AG09319 (cell line): ENCODE measurements around the gene OTUD6A.

Experiments
- DNase-seq: peaks from one replicate; pipeline ENCODE4 v3.0.0-alpha.2; 2010; ENCODE audit warnings: low read depth; ENCODE audit errors: extremely low read depth
- TF ChIP-seq, protein P1 (sequence below): IDR thresholded peaks from 2 replicates; pipeline ENCODE4 v1.5.1; 2011; ENCODE audit warnings: low read depth, mild to moderate bottlenecking, inconsistent platforms, low read length, moderate library complexity

The OTUD6A gene, protein sequence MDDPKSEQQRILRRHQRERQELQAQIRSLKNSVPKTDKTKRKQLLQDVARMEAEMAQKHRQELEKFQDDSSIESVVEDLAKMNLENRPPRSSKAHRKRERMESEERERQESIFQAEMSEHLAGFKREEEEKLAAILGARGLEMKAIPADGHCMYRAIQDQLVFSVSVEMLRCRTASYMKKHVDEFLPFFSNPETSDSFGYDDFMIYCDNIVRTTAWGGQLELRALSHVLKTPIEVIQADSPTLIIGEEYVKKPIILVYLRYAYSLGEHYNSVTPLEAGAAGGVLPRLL

DNA sequence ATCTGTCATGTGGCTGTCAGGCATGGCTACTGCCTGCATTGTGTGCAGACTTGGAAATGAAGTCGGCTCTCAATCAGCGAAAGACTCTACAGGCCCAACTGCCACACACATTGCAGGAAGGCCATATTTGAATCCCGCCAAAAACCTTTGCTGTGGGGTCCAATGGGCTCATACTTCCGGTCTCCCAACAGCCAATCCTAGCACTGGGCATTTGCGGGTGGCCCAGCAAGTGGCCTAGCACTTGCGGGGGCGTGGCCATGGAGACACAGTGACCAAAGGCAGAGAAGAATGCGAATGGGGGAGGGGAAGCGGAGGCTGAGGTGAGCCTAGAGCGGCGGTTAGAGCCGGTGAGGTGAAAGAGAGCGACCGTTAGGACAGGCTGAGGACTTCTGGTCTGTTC, at the start of gene OTUD6A:
Gene OTUD6A, plus strand, starts transcription at position 382 of the 400 bp plus-strand sequence. CDS start 68 bp downstream, outside the sequence.
- TF ChIP-seq, protein P1, sequence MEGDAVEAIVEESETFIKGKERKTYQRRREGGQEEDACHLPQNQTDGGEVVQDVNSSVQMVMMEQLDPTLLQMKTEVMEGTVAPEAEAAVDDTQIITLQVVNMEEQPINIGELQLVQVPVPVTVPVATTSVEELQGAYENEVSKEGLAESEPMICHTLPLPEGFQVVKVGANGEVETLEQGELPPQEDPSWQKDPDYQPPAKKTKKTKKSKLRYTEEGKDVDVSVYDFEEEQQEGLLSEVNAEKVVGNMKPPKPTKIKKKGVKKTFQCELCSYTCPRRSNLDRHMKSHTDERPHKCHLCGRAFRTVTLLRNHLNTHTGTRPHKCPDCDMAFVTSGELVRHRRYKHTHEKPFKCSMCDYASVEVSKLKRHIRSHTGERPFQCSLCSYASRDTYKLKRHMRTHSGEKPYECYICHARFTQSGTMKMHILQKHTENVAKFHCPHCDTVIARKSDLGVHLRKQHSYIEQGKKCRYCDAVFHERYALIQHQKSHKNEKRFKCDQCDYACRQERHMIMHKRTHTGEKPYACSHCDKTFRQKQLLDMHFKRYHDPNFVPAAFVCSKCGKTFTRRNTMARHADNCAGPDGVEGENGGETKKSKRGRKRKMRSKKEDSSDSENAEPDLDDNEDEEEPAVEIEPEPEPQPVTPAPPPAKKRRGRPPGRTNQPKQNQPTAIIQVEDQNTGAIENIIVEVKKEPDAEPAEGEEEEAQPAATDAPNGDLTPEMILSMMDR: no peak
- no peak for DNase-seq

DNA sequence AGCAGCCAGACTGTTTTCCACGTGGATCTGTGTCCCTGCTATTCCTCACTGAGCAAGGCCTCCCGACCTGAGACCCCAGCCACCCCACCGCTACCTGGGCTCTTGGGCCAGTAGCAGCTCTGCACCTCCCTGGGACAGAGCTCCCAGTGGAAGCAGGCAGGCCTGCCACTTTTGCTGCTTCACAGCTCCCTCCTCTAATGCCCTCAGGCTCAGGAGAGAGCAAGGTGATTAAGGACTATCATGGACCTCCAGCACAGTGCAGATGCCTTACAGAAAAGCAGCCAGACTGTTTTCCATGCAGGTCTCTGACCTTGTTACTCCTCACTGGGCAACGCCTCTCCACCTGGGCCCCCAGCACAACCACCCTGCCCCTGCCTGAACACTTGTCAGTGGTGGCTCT, 49.5 kb upstream of the OTUD6A start:
- TF ChIP-seq, protein P1: no peak
- no peak for DNase-seq

DNA sequence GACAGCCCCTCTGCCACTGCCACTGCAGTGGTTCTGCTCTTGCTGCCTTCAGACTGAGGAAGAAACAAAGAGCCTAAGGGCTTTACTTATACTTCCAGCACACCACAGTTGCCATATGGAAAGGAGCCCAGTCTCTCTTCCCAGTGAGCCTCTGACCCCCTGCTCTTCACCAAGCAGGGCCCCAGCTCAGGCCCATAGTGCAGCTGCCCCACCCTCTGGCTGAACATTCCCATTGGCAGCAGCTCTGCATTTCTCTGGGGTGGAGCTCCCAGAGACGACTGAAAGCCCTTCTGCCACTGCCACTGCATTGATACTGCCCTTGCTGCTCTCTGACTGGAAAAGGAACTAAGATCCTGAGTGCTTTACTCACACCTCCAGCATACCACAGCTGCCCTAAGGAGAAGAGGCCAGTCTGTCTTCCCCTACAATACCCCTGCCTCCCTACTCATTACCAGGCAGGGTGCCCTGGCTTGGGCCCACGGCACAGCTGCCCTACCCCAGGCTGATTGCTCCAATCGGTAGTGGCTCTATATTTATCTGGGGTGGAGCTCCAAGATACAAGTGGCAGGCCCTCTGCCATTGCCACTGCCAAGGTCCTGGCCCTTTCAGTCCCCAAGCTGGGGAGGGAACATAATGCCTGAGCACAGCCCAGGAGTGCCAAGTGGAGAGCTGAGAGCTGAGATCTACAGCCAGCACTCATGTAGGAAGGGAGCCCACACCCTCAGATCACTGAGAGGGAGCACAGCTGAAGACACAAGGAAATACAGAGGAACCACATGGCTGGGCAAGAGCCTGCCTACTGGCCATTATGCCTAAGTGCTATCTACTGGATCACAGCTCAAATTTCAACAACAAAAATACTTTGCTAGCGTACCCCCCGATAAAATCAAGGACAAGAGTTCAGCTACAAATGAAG, 48.5 kb upstream of the OTUD6A start:
- DNase-seq: no peak
- TF ChIP-seq, protein P1: no peak

DNA sequence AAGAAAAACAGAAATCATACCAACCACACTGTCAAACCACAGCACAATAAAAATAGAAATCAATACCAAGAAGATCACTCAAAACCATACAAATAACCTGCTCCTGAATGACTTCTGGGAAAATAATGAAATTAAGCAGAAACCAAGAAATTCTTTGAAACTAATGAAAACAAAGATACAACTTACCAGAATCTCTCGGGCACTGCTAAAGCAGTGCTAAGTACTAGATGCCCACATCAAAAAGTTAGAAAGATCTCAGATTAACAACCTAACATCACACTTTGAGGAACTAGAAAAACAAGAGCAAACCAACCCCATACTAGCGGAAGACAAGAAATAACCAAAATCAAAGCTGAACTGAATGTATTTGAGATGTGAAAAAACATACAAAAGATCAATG, 45.7 kb upstream of the OTUD6A start:
- no peak for DNase-seq
- TF ChIP-seq, protein P1: no peak

DNA sequence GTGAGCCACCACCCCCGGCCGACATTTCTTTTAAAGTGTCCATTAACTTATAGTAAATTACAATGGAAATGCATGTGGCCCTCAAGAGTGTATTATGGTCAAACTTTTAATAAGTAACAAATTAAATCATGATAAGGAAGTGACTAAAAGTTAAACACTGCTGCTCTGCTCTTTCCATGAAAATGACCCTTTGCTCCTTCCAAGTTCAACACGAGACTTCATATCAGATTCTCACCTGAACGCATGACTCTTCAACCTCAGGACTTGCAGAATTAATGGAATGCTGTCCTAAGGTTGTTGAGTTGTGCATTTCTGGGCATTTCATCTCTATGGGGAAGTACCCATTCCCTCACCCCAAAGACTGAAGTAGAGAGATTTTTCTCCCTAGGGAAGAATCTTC, 39.6 kb upstream of the OTUD6A start:
- TF ChIP-seq, protein P1: no peak
- DNase-seq: no peak

DNA sequence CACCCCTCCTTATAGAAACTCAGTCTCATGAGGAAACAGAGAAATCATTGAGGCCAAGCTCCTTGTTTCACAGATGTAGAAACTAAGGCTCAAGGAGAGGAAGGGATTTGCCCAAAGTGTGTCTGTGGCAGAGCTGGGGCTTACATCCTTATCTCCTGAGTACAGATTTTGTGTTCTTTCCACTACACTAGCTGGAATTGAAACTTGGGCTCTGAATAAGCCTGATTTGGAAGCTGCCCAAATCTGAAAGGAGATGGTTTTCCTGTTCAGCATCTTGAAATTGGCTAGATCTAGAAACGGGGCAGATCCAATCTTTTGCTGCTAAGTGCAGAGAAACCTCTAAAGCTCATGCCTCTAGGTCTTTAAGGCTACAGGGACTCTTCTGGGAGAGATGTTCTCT, 36.8 kb upstream of the OTUD6A start:
- TF ChIP-seq, protein P1: no peak
- DNase-seq: no peak
